SKM-1 (cell line): ENCODE results near the gene FAM13A.

Experiments
- DNase-seq: peaks from one replicate; lab custom pipeline; 2025; ENCODE audit not compliant: unreplicated experiment; lab: John Stamatoyannopoulos, UW

FAM13A gene

GRCh38 chr4:88753658-88754571 lies 303.1 kb downstream of the FAM13A start:
- DNase-seq: no peak

GRCh38 chr4:88752754-88753153 lies 304.2 kb downstream of the FAM13A start:
- no peak for DNase-seq

DNA sequence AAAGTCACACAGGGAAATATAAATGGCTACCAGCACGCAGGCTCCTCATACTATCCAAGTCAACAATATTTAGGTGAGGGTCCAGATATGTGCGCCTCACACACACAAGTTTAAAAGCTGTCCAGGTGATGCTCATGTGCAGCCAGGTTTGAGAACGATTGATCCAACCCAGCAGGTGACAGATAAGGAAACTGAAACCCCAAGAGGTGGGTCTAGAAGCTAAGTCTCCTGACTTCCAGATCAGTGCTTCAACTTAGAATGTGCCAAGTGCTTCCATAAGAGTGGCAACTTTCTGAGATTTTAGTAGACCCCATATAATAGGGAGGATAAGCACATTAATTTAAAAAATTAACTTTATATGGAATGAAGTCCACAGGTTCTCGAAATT lies 304.9 kb downstream of the FAM13A start:
- DNase-seq: no peak

- no peak for DNase-seq
Measured at GRCh38 chr4:88751258-88752075, 305.5 kb downstream of the FAM13A start.

GRCh38 chr4:88750369-88750768 lies 306.6 kb downstream of the FAM13A start:
- no peak for DNase-seq

DNA sequence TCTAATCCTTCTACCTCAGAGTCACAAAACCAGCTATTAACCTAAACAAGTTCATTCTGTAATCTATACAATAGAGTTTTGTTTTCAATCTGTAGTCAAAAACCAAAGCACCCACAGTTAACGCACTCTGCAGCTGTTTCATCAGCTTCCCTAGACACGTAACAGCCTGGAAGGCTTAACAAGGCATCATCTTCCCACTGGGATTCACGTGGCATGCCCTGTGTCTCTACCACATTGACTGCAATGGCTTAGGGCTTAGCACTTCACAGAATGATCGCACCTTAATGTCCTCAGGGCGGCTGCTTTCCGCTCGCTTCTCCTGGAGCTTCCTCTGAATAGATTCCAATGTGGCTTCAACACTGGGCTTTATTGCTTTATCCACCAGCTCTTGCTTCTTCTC lies 309.6 kb downstream of the FAM13A start:
- no peak for DNase-seq

GRCh38 chr4:88746206-88746605 lies 310.8 kb downstream of the FAM13A start:
- DNase-seq: no peak

GRCh38 chr4:88745581-88746163 lies 311.3 kb downstream of the FAM13A start:
- no peak for DNase-seq

- DNase-seq: no peak
Measured at GRCh38 chr4:88745175-88745574, 311.8 kb downstream of the FAM13A start.

DNA sequence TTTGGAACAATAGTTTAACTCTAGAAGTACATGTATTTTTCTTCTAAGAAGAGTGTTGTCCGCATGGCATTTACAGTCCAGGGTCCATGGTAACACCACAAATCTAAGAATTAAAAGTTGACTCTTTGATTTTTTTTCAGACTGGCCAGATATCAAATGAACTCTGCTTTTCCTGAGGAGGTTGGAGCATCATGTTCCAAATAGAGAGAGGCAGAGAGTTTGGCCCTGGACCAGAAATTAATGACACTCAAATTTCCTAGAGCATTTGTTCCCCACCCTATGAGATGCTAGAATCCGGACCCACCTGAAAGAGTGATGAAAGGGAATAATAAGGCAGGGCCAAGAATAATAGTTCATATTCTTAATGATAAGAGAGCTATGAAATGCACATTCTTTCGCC lies 312.4 kb downstream of the FAM13A start:
- DNase-seq: no peak

DNA sequence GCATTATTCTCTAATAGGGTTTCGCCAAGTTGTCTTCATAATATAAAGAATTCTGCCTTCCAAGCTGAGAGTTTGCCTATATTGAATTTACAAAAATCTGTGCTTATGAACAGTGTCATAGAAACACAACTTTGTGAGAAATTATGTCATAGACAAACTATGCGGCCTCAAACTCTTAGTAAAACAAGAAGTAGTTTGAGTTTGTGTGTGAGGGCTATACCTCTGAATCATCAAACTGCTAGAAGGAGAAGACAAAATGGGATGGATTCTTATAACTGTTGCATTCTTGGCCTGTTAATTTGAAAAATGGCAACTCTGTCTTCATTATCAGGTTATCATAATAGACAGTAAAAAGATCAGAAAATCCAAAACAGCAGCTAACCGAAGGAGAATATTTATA lies 313.3 kb downstream of the FAM13A start:
- no peak for DNase-seq

GRCh38 chr4:88742561-88742960 lies 314.4 kb downstream of the FAM13A start:
- DNase-seq: no peak

GRCh38 chr4:88738180-88738579 lies 318.8 kb downstream of the FAM13A start:
- no peak for DNase-seq

GRCh38 chr4:88737307-88737941 lies 319.6 kb downstream of the FAM13A start:
- no peak for DNase-seq

DNA sequence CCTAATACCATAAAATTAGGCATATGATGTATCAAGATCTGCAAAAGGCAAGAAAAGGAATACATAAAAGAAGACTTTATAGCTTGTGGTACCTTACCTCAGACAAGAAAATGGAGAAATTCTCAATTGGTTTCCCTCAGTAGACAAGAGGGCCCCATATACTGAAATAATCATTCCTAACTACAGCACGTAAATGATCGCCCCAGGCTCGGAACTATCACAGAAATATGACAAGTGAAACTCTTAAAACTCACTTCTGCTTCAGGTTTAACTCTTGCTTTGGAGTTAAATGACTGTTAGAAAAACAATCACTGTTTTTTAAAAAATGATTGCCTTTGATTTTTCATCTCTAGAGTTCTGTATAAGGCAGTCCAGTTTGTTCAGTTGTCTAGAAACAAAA lies 320.7 kb downstream of the FAM13A start:
- no peak for DNase-seq

DNA sequence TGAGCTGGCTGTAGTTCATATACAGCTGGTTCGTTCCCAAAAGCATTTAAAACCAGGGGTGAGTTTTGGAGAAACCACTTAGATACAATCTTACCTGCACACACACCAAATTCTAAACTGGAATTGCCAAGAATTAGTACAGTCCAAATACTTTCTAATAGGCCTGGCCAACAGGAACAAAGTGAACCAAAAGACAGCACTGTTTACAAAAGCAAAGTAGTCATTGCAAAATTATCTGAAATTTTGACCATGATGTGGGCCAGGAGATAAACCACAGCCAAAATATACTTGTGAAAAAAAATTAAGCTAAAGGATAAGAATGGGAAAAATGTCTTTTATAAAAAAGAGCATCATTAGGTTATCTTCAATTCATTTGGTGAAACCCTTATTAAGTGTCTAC lies 321.4 kb downstream of the FAM13A start:
- DNase-seq: no peak

- no peak for DNase-seq
Measured at GRCh38 chr4:88734403-88734949, 322.5 kb downstream of the FAM13A start.

DNA sequence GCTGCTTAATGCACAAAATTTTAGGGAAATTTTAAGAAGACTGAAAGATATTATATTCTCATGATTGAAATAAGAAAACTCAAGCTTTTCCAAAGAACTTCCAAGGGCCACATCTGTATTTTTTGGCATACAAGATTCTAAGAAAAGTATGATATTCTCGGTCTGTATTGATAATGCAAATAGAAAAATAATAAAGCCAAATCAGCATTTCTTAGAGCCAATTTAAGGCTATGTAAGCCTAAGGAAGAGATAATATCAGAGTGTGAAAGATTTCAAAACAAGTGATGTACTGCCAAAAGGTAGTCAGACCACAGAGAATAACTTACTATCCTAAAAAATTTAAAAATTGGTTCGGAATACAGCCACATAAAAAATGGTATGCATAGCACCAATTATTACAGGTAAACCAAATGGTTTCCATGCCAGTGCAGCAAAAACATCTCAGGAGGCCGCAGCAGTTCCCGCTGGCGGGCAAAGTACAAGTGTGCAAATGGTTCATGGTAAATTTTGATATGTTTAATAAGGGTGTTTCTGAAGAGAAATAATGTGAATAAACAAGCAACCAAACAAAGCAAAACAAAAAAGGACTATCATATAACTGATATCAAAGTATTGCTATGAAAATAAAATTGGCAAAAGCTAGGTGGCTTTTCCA lies 324.1 kb downstream of the FAM13A start:
- DNase-seq: no peak

DNA sequence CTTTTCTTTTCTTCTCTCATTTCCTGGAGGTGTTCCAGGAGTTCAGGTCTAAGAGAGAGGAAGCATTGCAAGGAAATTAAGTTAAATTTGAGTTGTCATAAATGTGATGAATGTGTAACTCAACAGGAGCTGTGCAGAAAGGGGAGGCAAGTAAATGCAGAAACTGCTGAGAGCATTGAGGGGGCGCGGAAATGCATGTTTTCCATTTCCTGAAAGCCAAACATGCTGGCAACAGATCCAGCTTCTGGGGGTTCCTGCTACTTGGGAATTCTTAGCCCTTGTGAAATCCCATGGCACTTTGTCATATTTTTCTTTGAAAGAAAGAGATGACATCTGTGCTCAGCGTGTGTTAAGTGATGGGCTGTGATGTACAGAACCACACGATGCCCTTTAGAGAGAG lies 325.6 kb downstream of the FAM13A start:
- DNase-seq: no peak

DNA sequence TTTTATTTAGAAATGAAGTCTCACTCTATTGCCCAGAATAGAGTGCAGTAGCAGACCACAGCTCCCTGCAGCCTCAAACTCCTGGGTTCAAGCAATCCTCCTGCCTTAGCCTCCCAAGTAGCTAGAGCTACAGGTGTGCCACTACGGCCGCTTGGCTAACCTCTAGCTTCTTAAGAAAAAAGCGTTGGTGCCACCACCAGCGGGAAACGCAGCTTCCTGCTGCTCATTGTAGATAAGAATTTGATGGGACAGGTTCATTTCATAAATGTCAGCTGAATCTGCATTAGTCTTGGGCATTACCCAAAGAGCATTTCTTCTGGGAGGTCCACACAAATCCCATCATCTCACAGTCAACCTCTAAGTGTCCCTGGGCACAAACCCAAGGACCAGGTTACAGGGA lies 326.2 kb downstream of the FAM13A start:
- DNase-seq: no peak
